HCT116 (cell line): Measurements from ENCODE around the gene SIK3.

Experiments used
- ATF3 ChIP-seq: IDR thresholded peaks from 2 replicates; pipeline ENCODE4 v1.6.1; 2012
- CTCF ChIP-seq, 3 experiments: fragments of 200-600 bp in 1 of 3; sonication (generic) in 1 of 3; IDR thresholded peaks in 2 of 3; conservative IDR thresholded peaks in 1 of 3; 2 replicates each; pipeline ENCODE4 v1.5.1; 2012 to 2017; ENCODE audit warnings: low read depth in 2 of 3, low read length in 2 of 3, antibody characterized with exemption in 1 of 3, borderline replicate concordance in 1 of 3, control low read depth in 1 of 3, mild to moderate bottlenecking in 1 of 3, mixed read lengths in 1 of 3, mixed run types in 1 of 3, moderate library complexity in 1 of 3; ENCODE audit not compliant: insufficient read depth in 1 of 3
- EGR1 ChIP-seq: IDR thresholded peaks from 2 replicates; pipeline ENCODE4 v1.6.1; 2012; ENCODE audit warnings: low read depth
- EZH2 ChIP-seq: fragments of 200-600 bp; sonication (generic); IDR thresholded peaks from 2 replicates; pipeline ENCODE4 v1.6.1; 2017; ENCODE audit warnings: antibody characterized with exemption, mixed run types
- EZH2phosphoT487 ChIP-seq: fragments of 200-600 bp; IDR thresholded peaks from 2 replicates; pipeline ENCODE4 v1.6.1; 2018; ENCODE audit warnings: antibody characterized with exemption, borderline replicate concordance
- FOSL1 ChIP-seq: IDR thresholded peaks from 2 replicates; pipeline ENCODE4 v1.6.1; 2012; ENCODE audit warnings: low read depth
- JUND ChIP-seq: IDR thresholded peaks from 2 replicates; pipeline ENCODE4 v1.6.1; 2012
- POLR2A ChIP-seq: IDR thresholded peaks from 2 replicates; pipeline ENCODE4 v1.7.0; 2011; ENCODE audit warnings: borderline replicate concordance; ENCODE audit not compliant: insufficient read depth, insufficient read length; ENCODE audit errors: extremely low read depth
- POLR2AphosphoS5 ChIP-seq: IDR thresholded peaks from 2 replicates; pipeline ENCODE4 v1.6.1; 2011; ENCODE audit warnings: mild to moderate bottlenecking, low read depth, low read length, moderate library complexity
- RAD21 ChIP-seq: IDR thresholded peaks from 2 replicates; pipeline ENCODE4 v1.6.1; 2012; ENCODE audit warnings: low read depth, mild to moderate bottlenecking
- SP1 ChIP-seq: IDR thresholded peaks from 2 replicates; pipeline ENCODE4 v1.6.1; 2012; ENCODE audit warnings: low read depth
- TCF7L2 ChIP-seq: IDR thresholded peaks from 2 replicates; pipeline ENCODE4 v1.7.0; 2011; ENCODE audit warnings: borderline replicate concordance, inconsistent platforms; ENCODE audit not compliant: insufficient read depth, insufficient read length; ENCODE audit errors: extremely low read depth
- YY1 ChIP-seq: IDR thresholded peaks from 2 replicates; pipeline ENCODE4 v1.6.1; 2011; ENCODE audit warnings: low read length, low read depth, moderate library complexity, mild to moderate bottlenecking; ENCODE audit not compliant: insufficient replicate concordance; ENCODE audit errors: extremely low read depth
- ZNF274 ChIP-seq: fragments of 200-500 bp; sonication (Bioruptor generic); IDR thresholded peaks from 2 replicates; pipeline ENCODE4 v1.6.1; 2014; ENCODE audit warnings: mild to moderate bottlenecking, low read depth, low read length, inconsistent platforms

- no peak for TF ChIP-seq EZH2
- TF ChIP-seq POLR2A, result no peak
- TF ChIP-seq SP1, result no peak
- TF ChIP-seq JUND, result no peak
- TF ChIP-seq CTCF (IDR thresholded peaks at IDR 0.05 in 2 of 3, conservative IDR thresholded peaks at IDR 0.05 in 1 of 3; ENCODE audit: borderline replicate concordance in 1 of 3, insufficient read depth in 1 of 3, low read depth in 2 of 3, low read length in 2 of 3), result no peak
- no peak for TF ChIP-seq FOSL1
- TF ChIP-seq ATF3, result no peak
- no peak for TF ChIP-seq POLR2AphosphoS5
- no peak for TF ChIP-seq EGR1
- TF ChIP-seq ZNF274, result no peak
- no peak for TF ChIP-seq RAD21
- no peak for TF ChIP-seq EZH2phosphoT487
- TF ChIP-seq YY1, result no peak
- TF ChIP-seq TCF7L2, result no peak
These were observed 88.2 kb downstream of the SIK3 start for GRCh38 chr11:117009905-117010605.
